CD4-positive, alpha-beta T cell treated with Interleukin-17A for 1 hour (primary cell): Measurements from ENCODE around the gene PLEKHA5.
"Not testable (repeated sequence)": the region's sequence is repeated elsewhere in the genome, so short reads cannot be mapped to it uniquely, and the experiment has no call there.

Experiments used
- DNase-seq: peaks from one replicate; pipeline ENCODE4 v3.0.0-alpha.2; 2020

PLEKHA5 gene

GRCh38 chr12:19369691-19370148 lies 240.2 kb downstream of the PLEKHA5 start:
- no peak for DNase-seq

GRCh38 chr12:19373586-19373985 lies 244.1 kb downstream of the PLEKHA5 start:
- no peak for DNase-seq

- no peak for DNase-seq
Observed at GRCh38 chr12:19375888-19376287, 246.4 kb downstream of the PLEKHA5 start.

- DNase-seq, result no peak
Observed at GRCh38 chr12:19376691-19377090, 247.2 kb downstream of the PLEKHA5 start.

- DNase-seq, result peak; percentile 14
Observed at GRCh38 chr12:19382111-19382526, 252.6 kb downstream of the PLEKHA5 start.

- DNase-seq, result no peak
Observed at GRCh38 chr12:19382563-19382962, 253.0 kb downstream of the PLEKHA5 start.

- DNase-seq, result no peak
Observed at GRCh38 chr12:19387161-19387560, 257.6 kb downstream of the PLEKHA5 start.

- no peak for DNase-seq
Observed at GRCh38 chr12:19388131-19388549, 258.6 kb downstream of the PLEKHA5 start.

- no peak for DNase-seq
Observed at GRCh38 chr12:19390051-19390598, 260.6 kb downstream of the PLEKHA5 start.

- not testable (repeated sequence) for DNase-seq
Observed at GRCh38 chr12:19392644-19393043, 263.1 kb downstream of the PLEKHA5 start.

- no peak for DNase-seq
Observed at GRCh38 chr12:19394385-19394784, 264.9 kb downstream of the PLEKHA5 start.

- DNase-seq, result no peak
Observed at GRCh38 chr12:19397534-19397933, 268.0 kb downstream of the PLEKHA5 start.

GRCh38 chr12:19398376-19399363 lies 269.1 kb downstream of the PLEKHA5 start:
- no peak for DNase-seq

- not testable (repeated sequence) for DNase-seq
Observed at GRCh38 chr12:19400649-19401285, 271.2 kb downstream of the PLEKHA5 start.

- no peak for DNase-seq
Observed at GRCh38 chr12:19402211-19402610, 272.7 kb downstream of the PLEKHA5 start.

GRCh38 chr12:19402743-19403431 lies 273.4 kb downstream of the PLEKHA5 start:
- no peak for DNase-seq

- peak; percentile 43 for DNase-seq
Observed at GRCh38 chr12:19404242-19404880, 274.8 kb downstream of the PLEKHA5 start.

GRCh38 chr12:19409376-19409775 lies 279.8 kb downstream of the PLEKHA5 start:
- no peak for DNase-seq

GRCh38 chr12:19410211-19410610 lies 280.7 kb downstream of the PLEKHA5 start:
- DNase-seq, result no peak

GRCh38 chr12:19410629-19411185 lies 281.2 kb downstream of the PLEKHA5 start:
- no peak for DNase-seq

- DNase-seq, result no peak
Observed at GRCh38 chr12:19411234-19412204, 282.0 kb downstream of the PLEKHA5 start.
